Nephron progenitor cell (in vitro differentiated cells): ENCODE results near the gene MT1HL1.
"Not testable (repeated sequence)": the region's sequence is repeated elsewhere in the genome, so short reads cannot be mapped to it uniquely, and the experiment has no call there.

Experiments
- DNase-seq: peaks from one replicate; pipeline ENCODE4 v3.0.0; 2021
- H3K27ac Mint-ChIP-seq: 2 replicates; pipeline ENCODE4 v1.8.0; 2021; ENCODE audit warnings: mild to moderate bottlenecking, moderate library complexity, mixed read lengths
- H3K27me3 Mint-ChIP-seq: 2 replicates; pipeline ENCODE4 v1.8.0; 2021; ENCODE audit warnings: mild to moderate bottlenecking, low read depth, mixed read lengths; ENCODE audit not compliant: poor library complexity
- H3K36me3 Mint-ChIP-seq: 2 replicates; pipeline ENCODE4 v1.8.0; 2021; ENCODE audit warnings: low read depth, mixed read lengths
- H3K4me1 Mint-ChIP-seq: 2 replicates; pipeline ENCODE4 v1.8.0; 2021; ENCODE audit warnings: mixed read lengths
- H3K4me3 Mint-ChIP-seq: 2 replicates; pipeline ENCODE4 v1.8.0; 2021; ENCODE audit warnings: mild to moderate bottlenecking, moderate library complexity, mixed read lengths
- H3K9me3 Mint-ChIP-seq: 2 replicates; pipeline ENCODE4 v1.8.0; 2021; ENCODE audit warnings: mild to moderate bottlenecking, moderate library complexity, mixed read lengths
- CTCF ChIP-seq: fragments of 200-600 bp; sonication (generic); IDR thresholded peaks from 2 replicates; pipeline ENCODE4 v1.5.0; 2021; ENCODE audit warnings: antibody characterized with exemption

Gene MT1HL1

GRCh38 chr1:236994450-236994849, 9.8 kb downstream of the MT1HL1 start:
- Mint-ChIP-seq H3K9me3 (peaks cover 17% of the 10 kb centered on the region), H3K27me3 (no peaks in the 10 kb centered on the region), H3K4me1 (no peaks in the 10 kb centered on the region), H3K36me3 (no peaks in the 10 kb centered on the region), H3K4me3 (no peak overlapping the region), H3K27ac (no peak overlapping the region)
- no peak for TF ChIP-seq CTCF
- no peak for DNase-seq

GRCh38 chr1:236992449-236992848, 11.8 kb downstream of the MT1HL1 start:
- Mint-ChIP-seq H3K4me3 (no peak overlapping the region), H3K27me3 (no peaks in the 10 kb centered on the region), H3K4me1 (no peaks in the 10 kb centered on the region), H3K27ac (peak overlapping the region; percentile 56), H3K9me3 (peaks cover 32% of the 10 kb centered on the region), H3K36me3 (no peaks in the 10 kb centered on the region)
- DNase-seq: no peak
- no peak for TF ChIP-seq CTCF

- Mint-ChIP-seq H3K27me3 (peaks cover 6% of the 10 kb centered on the region), H3K4me3 (no peak overlapping the region), H3K9me3 (peaks cover 36% of the 10 kb centered on the region), H3K4me1 (no peaks in the 10 kb centered on the region), H3K36me3 (no peaks in the 10 kb centered on the region), H3K27ac (no peak overlapping the region)
- no peak for DNase-seq
- no peak for TF ChIP-seq CTCF
Measured at GRCh38 chr1:236990052-236990445, 14.2 kb downstream of the MT1HL1 start.

- H3K36me3 Mint-ChIP-seq: no peaks in the 10 kb centered on the region
- H3K9me3 Mint-ChIP-seq: peaks cover 36% of the 10 kb centered on the region
- H3K27ac Mint-ChIP-seq: no peak overlapping the region
- H3K4me3 Mint-ChIP-seq: no peak overlapping the region
- no peak for DNase-seq
- H3K4me1 Mint-ChIP-seq: no peaks in the 10 kb centered on the region
- TF ChIP-seq CTCF: no peak
- peaks cover 7% of the 10 kb centered on the region for H3K27me3 Mint-ChIP-seq
Measured at GRCh38 chr1:236989290-236990051, 14.8 kb downstream of the MT1HL1 start.

GRCh38 chr1:236983818-236984217, 20.4 kb downstream of the MT1HL1 start:
- TF ChIP-seq CTCF: no peak
- Mint-ChIP-seq H3K9me3 (peaks cover 12% of the 10 kb centered on the region), H3K27ac (no peak overlapping the region), H3K4me1 (no peaks in the 10 kb centered on the region), H3K27me3 (peaks cover 10% of the 10 kb centered on the region), H3K4me3 (no peak overlapping the region), H3K36me3 (no peaks in the 10 kb centered on the region)
- DNase-seq: no peak

- Mint-ChIP-seq H3K27me3 (peaks cover 10% of the 10 kb centered on the region), H3K4me3 (no peak overlapping the region), H3K9me3 (peaks cover 3% of the 10 kb centered on the region), H3K27ac (no peak overlapping the region), H3K4me1 (no peaks in the 10 kb centered on the region), H3K36me3 (no peaks in the 10 kb centered on the region)
- no peak for DNase-seq
- no peak for TF ChIP-seq CTCF
Measured at GRCh38 chr1:236982380-236982779, 21.9 kb downstream of the MT1HL1 start.

GRCh38 chr1:236981431-236981830, 22.8 kb downstream of the MT1HL1 start:
- not testable (repeated sequence) for DNase-seq, H3K4me1 Mint-ChIP-seq, H3K27ac Mint-ChIP-seq, H3K36me3 Mint-ChIP-seq, H3K4me3 Mint-ChIP-seq, H3K27me3 Mint-ChIP-seq, H3K9me3 Mint-ChIP-seq
